GM19455 (cell line): ENCODE measurements around the gene RPTOR.
"Not testable (repeated sequence)": the region's sequence is repeated elsewhere in the genome, so short reads cannot be mapped to it uniquely, and the experiment has no call there.

Experiments used
- ATAC-seq: cut with Tn5 transposase; IDR thresholded peaks from one replicate; pipeline ENCODE4 v1.9.1; 2021; ENCODE audit not compliant: unreplicated experiment

The RPTOR gene

DNA sequence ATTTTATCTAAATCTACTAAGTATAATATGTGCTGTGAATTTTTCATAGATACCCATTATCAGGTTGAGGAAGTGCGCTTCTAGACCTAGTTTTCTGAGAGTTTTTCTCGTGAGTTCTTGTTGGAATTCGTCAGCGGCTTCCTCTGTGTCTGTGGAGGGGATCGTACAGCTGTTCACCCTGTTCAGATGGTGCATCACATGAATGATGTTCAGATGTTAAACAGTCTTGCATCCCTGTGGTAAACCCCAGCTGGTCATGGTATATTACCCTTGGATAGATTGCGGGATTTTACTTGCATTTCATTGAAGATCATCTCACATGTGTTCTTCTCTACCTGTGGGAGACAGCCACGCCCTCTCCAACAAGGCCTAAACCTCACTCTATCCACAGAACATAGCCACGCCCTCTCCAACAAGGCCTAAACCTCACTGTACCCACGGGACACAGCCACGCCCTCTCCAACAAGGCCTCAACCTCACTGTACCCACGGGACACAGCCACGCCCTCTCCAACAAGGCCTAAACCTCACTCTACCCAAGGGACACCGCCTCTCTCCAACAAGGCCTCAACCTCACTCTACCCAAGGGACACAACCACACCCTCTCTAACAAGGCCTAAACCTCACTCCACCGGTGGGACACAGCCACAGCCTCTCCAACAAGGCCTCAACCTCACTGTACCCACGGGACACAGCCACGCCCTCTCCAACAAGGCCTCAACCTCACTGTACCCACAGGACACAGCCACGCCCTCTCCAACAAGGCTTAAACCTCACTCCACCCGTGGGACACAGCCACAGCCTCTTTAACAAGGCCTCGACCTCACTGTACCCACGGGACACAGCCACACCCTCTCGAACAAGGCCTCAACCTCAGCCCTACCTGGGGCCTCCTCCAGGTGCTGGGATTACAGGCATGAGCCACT is 266.8 kb downstream of the RPTOR start:
- ATAC-seq: no peak

DNA sequence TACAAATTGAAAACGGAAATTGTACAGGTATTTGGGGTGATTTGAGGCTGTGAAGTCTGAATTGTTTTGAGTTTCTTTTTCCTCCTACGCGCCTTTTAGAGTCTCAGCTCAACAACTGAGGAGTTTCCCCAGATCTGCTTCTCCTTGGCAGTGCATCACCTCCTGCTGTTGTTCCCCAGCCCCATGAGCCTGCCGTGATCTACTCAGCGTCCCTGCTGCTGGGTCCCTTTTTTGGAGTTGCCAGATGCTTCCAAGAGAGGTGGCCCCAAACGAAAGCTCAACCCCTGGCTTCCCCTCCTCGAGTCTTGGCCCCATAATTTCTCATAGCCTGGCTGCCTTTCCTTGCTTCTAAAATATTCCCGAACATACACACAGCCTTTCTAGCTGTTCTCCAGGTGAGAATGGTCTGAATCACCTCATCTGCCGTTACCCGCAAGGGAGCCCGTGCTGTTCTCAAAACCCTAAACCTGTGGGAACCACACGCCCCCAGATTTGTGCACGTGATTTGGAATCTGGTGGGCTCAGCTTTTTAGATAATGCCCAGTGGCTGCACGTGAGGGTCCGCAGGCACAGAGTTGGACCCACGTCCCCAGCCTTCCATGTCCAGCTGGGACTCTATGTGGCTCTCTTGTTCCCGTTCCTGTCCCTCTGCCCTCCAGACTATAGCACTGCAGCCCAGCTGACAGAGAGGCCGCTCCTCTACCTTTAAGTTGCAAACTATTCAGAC is 267.9 kb downstream of the RPTOR start:
- no peak for ATAC-seq

GRCh38 chr17:80813318-80813717 is 268.7 kb downstream of the RPTOR start:
- no peak for ATAC-seq

GRCh38 chr17:80814491-80814890 is 269.9 kb downstream of the RPTOR start:
- ATAC-seq: no peak

GRCh38 chr17:80815151-80815681 is 270.6 kb downstream of the RPTOR start:
- ATAC-seq: no peak

DNA sequence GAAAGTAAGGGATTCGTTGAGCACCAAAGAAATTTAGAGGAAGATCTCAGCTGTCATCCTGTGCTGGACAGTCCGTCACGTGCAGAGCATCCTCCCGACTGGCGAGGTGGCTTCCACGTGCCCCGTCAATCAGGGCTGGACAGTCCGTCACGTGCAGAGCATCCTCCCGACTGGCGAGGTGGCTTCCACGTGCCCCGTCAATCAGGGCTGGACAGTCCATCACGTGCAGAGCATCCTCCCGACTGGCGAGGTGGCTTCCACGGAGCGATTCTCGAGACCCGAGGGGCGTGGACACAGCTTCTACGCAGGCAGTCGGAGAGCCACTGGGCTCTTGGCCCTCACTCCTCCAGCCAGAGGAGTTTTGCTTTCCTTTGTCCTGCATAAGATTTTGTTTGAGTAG is 271.1 kb downstream of the RPTOR start:
- ATAC-seq: not testable (repeated sequence)

- no peak for ATAC-seq
Measured at GRCh38 chr17:80816241-80817103, 271.8 kb downstream of the RPTOR start.

DNA sequence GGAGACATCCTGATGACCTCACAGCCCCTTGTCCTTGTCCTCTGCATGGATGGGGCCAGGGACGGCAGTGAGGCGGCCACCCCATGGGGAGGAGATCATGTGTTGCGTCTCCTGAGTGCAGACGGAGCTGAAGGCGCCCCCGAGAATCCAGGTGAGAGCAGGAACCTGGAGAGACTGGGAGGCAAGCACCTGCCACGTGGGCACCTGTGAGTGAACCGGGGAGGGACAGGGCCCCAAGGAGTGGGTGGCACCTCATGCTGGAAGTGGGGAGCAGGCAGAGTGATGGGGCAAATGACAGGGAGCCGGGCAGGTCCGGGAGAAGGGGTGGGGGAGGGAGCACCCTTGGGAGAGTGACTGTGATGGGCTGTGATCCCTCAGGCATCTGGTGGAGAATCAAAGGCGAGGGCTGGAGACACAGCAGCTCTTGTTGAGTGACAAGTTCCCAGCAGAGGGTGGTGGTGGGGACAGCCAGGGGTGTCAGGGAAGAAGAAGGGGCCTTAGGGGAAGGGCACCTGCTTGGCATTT is 272.7 kb downstream of the RPTOR start:
- ATAC-seq: no peak

DNA sequence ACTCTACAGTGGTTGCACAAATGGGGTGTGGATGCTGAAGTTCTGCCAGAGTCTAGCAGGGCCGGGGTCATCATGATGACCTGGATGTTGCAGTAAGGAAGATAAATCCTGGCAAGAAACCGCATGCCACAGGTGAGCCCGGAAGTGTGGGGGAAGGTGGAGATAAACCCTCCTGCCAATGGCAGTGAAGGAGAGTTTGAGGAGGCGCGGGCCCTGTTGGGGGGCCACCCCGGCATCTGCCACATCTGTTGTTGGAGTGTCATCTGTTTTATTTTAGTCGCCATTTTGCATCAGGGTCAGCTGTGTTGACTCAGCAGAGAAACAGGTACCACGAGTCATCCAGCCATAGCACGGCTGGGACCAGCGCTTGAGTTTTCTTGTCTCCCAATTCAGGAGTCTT is 273.2 kb downstream of the RPTOR start:
- no peak for ATAC-seq

- ATAC-seq: no peak
Measured at GRCh38 chr17:80818871-80819270, 274.2 kb downstream of the RPTOR start.

DNA sequence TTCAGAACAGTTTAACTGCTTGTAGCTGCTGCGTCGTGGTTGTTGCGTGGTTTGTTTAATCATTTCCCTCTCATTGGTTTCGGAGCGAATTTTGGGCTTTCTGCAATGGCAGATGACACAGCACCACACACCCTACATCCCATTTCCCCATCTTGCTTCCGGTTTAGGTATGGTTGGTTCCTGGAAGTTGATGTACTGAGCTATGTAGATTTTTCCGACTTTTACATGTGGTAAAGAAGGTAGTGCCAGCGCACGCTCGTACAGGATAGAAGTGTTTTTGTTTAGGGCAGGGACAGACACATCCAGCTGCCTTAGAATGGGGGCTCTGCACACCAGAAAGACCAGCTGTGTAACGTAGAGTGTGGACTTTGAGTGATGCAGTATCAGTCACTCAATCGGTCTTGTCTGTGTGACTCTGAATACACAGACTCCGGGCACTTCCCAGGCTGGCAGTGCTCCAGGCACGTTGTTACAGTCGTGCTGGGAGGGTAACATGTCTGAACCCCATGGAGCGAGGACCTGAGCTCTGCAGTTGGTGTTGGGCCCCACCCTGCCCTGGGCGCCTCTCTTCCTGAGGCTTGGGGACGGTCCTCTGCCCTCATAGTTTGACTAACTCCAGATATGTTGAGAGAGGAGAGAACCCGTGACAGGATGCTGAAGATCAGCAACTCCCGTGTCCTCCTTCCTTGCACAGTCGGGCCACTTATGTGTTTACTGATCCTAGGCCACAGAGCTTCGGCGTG is 275.0 kb downstream of the RPTOR start:
- ATAC-seq: no peak

GRCh38 chr17:80820331-80820730 is 275.7 kb downstream of the RPTOR start:
- no peak for ATAC-seq

- no peak for ATAC-seq
Measured at GRCh38 chr17:80821546-80821945, 276.9 kb downstream of the RPTOR start.

DNA sequence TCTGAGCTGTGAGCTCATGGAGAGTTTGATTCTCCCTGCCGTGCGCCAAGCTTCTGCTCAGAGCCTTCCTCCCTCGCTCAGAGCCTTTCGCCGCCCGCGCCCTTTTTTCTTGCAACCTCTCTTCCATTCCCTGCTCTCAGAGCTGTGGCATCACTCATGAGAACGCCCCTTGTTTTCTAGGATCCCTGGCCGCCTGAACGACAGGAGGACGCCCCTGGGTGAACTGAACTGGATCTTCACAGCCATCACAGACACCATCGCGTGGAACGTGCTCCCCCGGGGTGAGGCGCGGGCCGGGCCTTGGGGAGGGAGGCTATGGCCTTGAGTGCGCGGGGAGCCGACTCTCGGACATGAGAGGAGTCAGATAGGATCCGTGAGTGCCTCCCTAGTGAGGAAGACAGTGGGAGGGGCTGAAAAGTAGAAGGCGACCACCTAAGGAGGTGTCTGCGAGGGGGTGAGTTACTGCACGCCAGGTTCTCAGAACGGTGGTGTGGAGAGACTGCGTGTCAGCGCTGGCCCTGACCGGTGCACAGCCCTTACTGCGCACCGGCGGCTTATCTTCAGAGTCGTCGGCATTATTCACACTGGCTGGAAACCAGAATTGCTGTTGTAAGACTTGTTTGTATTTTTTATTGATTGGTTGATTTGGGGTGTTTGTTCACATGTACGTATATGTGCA is 277.5 kb downstream of the RPTOR start:
- ATAC-seq: no peak

- no peak for ATAC-seq
Measured at GRCh38 chr17:80822700-80823410, 278.2 kb downstream of the RPTOR start.

GRCh38 chr17:80824549-80825470 is 280.2 kb downstream of the RPTOR start:
- ATAC-seq: no peak

DNA sequence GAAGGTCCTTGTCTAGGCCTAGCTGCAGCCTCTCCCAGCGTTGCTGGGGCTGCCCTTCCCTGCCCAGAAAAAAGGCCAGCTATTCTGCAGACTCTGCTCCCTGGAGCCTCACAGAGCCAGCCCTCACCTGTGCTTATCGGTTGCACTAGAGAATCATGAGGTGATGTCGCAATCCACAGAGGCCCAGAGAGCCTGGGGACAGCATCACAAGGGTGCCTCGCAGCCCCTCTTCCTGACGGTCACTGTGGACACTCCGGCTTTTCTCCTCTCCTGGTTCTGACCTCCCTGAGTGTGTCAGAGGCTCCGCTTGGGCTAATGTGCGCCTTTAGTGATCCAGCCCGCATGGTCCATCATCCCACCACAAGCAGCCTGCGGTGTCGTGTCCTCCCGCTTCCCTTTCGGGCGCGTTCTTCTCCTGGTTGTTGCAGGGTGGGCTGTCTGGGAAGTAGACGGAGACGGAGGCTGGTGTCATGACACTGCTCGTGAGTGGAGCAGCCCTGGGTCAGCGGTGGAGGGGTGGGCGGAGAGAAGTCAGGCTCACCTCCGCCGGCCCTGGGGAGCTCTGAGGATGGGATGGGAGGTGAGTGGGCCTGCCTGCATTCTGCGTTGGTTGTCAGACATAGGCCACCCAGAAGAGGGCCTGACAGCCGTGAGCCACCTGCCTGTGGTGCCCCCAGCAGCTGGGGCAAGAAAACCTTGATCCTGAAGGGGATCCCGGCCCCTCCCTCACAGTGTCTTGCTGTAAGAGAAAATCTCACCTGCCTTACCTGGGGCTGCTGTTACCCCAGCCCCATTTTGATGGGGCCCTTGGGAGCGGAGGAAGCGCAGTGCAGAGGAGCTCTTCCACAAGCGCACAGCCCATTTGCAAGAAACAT is 281.1 kb downstream of the RPTOR start:
- ATAC-seq: no peak
